Measurements from ENCODE around the gene MRTFA.

The MRTFA gene

GRCh38 chr22:40572976-40573375, 63.5 kb downstream of the MRTFA start:
- H3K79me2 ChIP-seq (ENCODE audit: insufficient read depth, low read length) = peaks cover 85% of the 10 kb centered on the region
- no peak overlapping the region for H3K4me3 ChIP-seq (ENCODE audit: insufficient read depth, low read length, poor library complexity, severe bottlenecking)
- no peak overlapping the region for H3K9ac ChIP-seq (ENCODE audit: low read length)
- H3K9me3 ChIP-seq (ENCODE audit: insufficient read depth, low read length) = no peaks in the 10 kb centered on the region
- H4K20me1 ChIP-seq (ENCODE audit: low read depth, low read length) = no peaks in the 10 kb centered on the region
- H3K27ac ChIP-seq (ENCODE audit: low read depth, low read length) = no peak overlapping the region
- TF ChIP-seq EZH2phosphoT487 (conservative IDR thresholded peaks at IDR 0.05; ENCODE audit: low read length) (no peak), CTCF (IDR thresholded peaks at IDR 0.05; ENCODE audit: insufficient read depth, low read length, poor library complexity, severe bottlenecking) (no peak)
- no peaks in the 10 kb centered on the region for H3F3A ChIP-seq (ENCODE audit: insufficient read depth)
- no peaks in the 10 kb centered on the region for H3K9me2 ChIP-seq (replicated peaks; ENCODE audit: insufficient read depth, low read length)
- 0 out of 2 replicates have a peak, but pooled peaks cover 5% of the 10 kb centered on the region for H3K36me3 ChIP-seq (ENCODE audit: low read length)
- no peaks in the 10 kb centered on the region for H3K27me3 ChIP-seq (ENCODE audit: low read length)
- no peak overlapping the region for H2AFZ ChIP-seq (ENCODE audit: low read depth, low read length, severe bottlenecking)
- H3K4me2 ChIP-seq (ENCODE audit: low read depth, low read length, poor library complexity, severe bottlenecking) = no peak overlapping the region

- H3K9me2 ChIP-seq (replicated peaks; ENCODE audit: insufficient read depth, low read length) = no peaks in the 10 kb centered on the region
- peaks cover 5% of the 10 kb centered on the region; the same call in 1 of the 2 replicates for H3K36me3 ChIP-seq (ENCODE audit: low read length)
- no peak overlapping the region for H3K4me2 ChIP-seq (ENCODE audit: low read depth, low read length, poor library complexity, severe bottlenecking)
- no peak overlapping the region for H3K4me3 ChIP-seq (ENCODE audit: insufficient read depth, low read length, poor library complexity, severe bottlenecking)
- no peaks in the 10 kb centered on the region for H3K9me3 ChIP-seq (ENCODE audit: insufficient read depth, low read length)
- TF ChIP-seq EZH2phosphoT487 (conservative IDR thresholded peaks at IDR 0.05; ENCODE audit: low read length) = no peak
- no peak for TF ChIP-seq CTCF (IDR thresholded peaks at IDR 0.05; ENCODE audit: insufficient read depth, low read length, poor library complexity, severe bottlenecking)
- no peak overlapping the region for H2AFZ ChIP-seq (ENCODE audit: low read depth, low read length, severe bottlenecking)
- H4K20me1 ChIP-seq (ENCODE audit: low read depth, low read length) = no peaks in the 10 kb centered on the region
- H3F3A ChIP-seq (ENCODE audit: insufficient read depth) = no peaks in the 10 kb centered on the region
- H3K9ac ChIP-seq (ENCODE audit: low read length) = no peak overlapping the region
- peaks cover 89% of the 10 kb centered on the region for H3K79me2 ChIP-seq (ENCODE audit: insufficient read depth, low read length)
- no peaks in the 10 kb centered on the region for H3K27me3 ChIP-seq (ENCODE audit: low read length)
- H3K27ac ChIP-seq (ENCODE audit: low read depth, low read length) = no peak overlapping the region
Measured at GRCh38 chr22:40571887-40572286, 64.6 kb downstream of the MRTFA start.

GRCh38 chr22:40567626-40568328, 68.7 kb downstream of the MRTFA start:
- no peak overlapping the region for H2AFZ ChIP-seq (ENCODE audit: low read depth, low read length, severe bottlenecking)
- H3K9ac ChIP-seq (ENCODE audit: low read length) = no peak overlapping the region
- H3K79me2 ChIP-seq (ENCODE audit: insufficient read depth, low read length) = peaks cover 88% of the 10 kb centered on the region
- TF ChIP-seq EZH2phosphoT487 (conservative IDR thresholded peaks at IDR 0.05; ENCODE audit: low read length) (no peak), CTCF (IDR thresholded peaks at IDR 0.05; ENCODE audit: insufficient read depth, low read length, poor library complexity, severe bottlenecking) (no peak)
- H4K20me1 ChIP-seq (ENCODE audit: low read depth, low read length) = no peaks in the 10 kb centered on the region
- H3K27me3 ChIP-seq (ENCODE audit: low read length) = no peaks in the 10 kb centered on the region
- no peak overlapping the region; the same call in 1 of the 2 replicates for H3K27ac ChIP-seq (ENCODE audit: low read depth, low read length)
- H3K4me3 ChIP-seq (ENCODE audit: insufficient read depth, low read length, poor library complexity, severe bottlenecking) = no peak overlapping the region
- H3K9me3 ChIP-seq (ENCODE audit: insufficient read depth, low read length) = no peaks in the 10 kb centered on the region
- peaks cover 5% of the 10 kb centered on the region; the same call in 1 of the 2 replicates for H3K36me3 ChIP-seq (ENCODE audit: low read length)
- H3K9me2 ChIP-seq (replicated peaks; ENCODE audit: insufficient read depth, low read length) = no peaks in the 10 kb centered on the region
- no peak overlapping the region for H3K4me2 ChIP-seq (ENCODE audit: low read depth, low read length, poor library complexity, severe bottlenecking)
- H3F3A ChIP-seq (ENCODE audit: insufficient read depth) = no peaks in the 10 kb centered on the region

All from SU-DHL-6 (cell line).